NCI-H774 (cell line): Measurements from ENCODE around the gene CNTN5.
"Not testable (repeated sequence)": the region's sequence is repeated elsewhere in the genome, so short reads cannot be mapped to it uniquely, and the experiment has no call there.

Source experiments
- DNase-seq: peaks from one replicate; lab custom pipeline; 2025; lab: John Stamatoyannopoulos, UW

Gene CNTN5

DNA sequence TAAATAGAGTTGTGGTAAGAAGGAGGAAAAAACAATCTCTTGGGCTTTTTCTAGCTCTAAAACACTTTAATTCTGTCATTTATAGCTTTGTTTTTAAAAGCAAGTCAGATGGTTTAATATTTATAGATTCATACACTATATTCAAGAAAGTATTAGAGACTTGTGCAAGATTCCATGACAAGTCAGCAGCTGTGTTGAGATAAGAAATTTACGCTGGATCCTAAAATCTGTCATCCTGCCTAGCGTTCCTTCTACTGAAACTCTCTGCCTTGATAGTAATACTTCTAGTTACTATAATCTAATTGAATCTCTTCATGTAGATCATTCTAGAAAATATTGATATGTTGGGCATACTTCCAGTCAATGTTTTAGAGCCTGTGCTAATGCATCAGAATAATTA, 721.8 kb downstream of the CNTN5 start:
- DNase-seq: no peak

DNA sequence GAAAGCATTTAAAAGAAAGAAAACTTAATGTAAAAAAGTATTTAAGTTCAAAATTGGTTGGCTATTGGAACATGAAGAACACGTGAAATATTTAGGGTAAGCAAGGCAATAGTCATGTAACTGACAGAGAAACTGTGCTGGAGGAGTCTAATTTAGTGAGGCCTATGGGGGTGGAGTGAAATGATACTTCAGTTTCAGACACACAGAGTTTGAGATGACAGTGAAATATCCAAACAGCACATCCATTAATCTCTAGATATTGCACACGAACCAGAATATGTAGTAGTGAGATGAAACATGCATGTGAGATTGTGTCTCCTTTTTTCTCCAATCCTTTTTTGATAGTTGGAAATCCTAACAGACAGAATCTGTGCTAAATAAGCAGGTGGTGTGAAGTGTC, 739.0 kb downstream of the CNTN5 start:
- DNase-seq: no peak

DNA sequence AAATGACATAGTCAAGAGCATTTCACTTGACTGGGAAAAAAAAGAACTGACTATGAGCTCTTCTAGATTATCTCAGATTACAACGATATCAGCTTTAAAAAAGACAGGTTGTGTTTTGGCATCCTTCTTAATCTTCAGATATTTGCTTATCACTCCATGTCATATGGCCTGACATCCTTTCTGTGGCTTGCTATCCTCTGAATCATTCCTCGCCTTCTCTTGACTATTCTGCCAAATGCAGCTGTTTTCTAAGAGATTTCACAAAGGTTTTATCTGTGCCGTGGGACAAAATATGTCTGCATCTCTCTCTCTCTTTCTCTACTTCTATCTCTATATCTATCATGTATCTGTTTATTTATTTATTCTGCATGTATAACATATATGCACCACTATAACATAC, 746.1 kb downstream of the CNTN5 start:
- DNase-seq: no peak

DNA sequence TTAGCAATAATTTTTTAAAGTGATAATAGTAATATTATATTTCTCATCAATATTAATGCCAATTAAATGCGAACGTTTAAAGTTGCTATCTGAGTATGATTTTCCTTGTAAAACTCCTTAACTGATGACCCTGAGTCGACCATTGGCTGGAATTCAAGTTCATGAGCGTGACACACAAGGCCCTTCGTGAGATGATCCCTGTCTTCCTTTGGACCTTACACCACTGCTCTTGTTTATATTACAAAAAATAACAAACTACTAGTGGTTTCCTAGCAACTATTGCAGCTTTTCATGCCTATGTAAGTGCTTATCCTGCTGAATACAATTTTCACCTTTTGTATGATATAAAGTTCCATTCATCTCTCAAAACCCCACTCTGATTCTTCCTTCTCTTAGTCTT, 752.9 kb downstream of the CNTN5 start:
- DNase-seq: no peak

DNA sequence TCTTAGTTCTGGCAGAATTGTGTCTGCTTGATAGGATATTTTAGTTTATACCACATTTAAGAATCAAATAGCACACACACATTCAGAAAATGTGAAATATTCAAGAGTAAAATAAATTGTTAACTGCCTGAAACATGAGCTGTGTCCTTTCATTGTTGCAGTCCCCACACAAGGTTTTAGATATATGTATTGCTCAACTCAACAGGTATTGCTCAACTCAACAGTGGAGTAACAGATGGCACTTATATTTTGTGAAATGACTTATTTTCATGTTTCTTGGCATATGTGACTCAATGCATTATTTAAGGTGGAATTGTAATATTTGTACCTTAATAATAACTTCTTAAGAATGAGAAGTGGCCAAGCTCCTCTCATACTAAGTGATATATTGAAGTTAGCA, 760.3 kb downstream of the CNTN5 start:
- DNase-seq: no peak

DNA sequence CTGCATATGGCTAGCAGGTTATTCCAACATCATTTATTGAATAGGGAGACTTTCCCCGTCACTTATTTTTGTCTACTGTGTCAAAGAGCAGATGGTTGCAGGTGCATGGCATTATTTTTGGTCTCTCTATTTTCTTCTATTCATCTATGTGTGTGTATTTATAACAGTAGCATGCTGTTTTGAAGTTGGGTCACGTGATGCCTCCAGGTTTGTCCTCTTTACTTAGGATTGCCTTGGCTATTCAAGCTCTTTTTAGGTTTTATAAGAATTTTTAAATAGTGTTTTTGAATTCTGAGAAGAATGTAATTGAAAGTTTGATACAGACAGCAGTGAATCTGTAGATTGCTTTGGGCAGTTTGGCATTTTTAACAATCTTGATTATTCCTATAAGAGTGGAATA, 770.6 kb downstream of the CNTN5 start:
- DNase-seq: no peak

DNA sequence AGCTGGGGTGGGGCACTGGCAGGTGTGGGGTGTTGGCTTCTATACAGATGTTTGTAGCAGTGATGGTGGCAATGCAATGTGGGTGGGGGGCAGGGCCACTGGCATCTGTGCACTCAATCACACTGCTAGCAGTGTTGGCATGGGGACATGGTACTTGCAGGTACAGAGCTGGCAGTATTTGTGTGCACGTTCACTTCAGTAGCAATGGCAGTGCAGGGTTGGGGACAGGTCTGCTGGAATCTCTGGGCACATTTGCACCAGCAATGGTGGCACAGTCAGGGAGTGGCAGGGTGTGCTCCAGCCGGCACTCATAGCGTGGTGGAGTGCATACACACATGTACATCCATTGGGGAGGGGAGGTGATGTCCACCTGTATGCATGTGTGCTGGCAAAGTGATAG, 775.2 kb downstream of the CNTN5 start:
- DNase-seq: no peak

DNA sequence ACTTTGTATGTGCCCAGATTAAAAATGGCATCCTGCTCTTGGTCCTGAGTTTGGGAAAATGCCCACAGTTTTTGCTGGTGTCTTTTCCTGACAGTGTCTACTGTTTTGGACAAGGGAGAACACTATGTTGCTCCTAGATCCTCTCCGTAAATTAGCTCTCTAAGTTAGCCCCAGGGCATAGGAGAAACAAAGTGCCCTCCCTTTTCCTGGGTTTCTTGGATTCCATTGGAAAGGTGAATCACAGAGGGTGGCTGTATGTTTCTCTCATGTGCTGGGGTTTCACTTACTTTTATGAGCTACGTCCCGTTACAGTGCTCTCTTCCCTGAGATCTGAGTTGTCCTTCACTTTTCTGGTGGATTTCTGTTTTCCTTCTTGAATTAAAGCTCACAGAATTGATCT, 782.8 kb downstream of the CNTN5 start:
- no peak for DNase-seq

DNA sequence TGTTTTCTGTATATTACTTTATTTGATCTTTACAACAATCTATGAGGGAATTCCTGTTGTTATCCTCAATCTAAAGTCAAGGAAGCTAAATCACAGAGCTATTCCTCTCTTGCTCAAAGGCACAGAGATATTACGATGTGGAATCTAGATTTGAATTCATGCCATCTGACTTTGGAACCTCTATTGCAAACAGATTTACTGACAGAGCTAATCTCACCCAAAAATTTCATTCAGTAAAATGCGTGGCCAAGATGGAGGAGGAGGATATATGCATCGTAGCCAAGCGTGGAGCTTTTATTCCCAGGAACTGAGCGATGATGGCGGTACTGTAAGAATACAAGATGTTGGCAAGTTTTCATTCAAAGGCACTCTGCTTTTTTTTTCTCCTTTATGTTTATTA, 791.8 kb downstream of the CNTN5 start:
- no peak for DNase-seq

DNA sequence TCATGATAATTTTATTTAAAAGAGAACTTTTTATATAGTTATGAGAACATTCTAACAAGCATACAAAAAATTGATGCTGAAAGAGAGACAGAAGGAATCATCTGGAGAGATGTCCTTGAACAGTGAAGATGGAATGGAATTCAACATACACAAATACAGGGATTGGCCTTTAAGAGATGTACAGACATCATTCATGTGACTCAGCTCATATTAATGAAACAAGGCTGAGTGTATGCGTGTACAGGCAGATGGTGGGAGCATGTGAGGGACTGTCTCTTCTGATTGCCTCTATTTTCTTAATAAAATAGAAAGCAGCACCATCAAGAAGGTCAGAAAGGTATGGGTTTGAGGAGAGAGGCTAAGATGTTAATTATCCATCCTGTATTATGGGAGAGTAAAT, 793.3 kb downstream of the CNTN5 start:
- DNase-seq: no peak

DNA sequence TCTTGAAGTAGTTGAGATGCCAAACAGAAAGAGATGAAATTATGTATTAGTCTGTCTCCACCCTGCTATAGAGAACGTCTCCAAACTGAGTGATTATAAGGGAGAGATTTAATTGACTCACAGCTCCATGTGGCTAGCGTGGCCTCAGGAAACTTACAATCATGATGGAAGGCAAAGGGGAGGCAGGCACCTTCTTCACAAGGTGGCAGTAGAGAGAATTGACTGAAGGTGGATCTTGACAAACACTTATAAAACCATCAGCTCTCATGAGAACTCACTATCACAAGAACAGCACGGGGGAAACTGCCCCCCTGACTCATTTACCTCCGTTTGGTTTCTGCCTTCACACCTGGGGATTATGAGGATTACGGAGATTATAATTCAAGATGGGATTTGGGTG, 794.0 kb downstream of the CNTN5 start:
- no peak for DNase-seq

DNA sequence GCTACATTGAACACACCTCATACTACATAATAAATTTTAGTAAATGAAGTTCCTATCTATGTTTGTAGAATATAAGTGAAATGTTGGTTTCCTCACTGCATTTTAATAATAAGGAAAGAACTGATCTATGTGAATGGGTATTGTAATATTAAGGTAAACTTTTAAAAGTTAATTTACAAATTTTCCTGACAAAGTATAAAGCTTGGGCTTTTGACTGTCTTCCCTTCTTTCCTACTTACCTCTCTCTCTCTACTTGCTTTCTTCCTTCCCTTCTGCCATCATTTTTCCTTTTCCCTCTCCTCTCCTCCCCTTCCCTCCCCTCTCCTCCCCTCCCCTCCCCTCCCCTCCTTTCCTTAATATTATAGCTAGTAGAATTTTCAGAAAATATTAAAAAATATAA, 798.2 kb downstream of the CNTN5 start:
- DNase-seq: no peak

DNA sequence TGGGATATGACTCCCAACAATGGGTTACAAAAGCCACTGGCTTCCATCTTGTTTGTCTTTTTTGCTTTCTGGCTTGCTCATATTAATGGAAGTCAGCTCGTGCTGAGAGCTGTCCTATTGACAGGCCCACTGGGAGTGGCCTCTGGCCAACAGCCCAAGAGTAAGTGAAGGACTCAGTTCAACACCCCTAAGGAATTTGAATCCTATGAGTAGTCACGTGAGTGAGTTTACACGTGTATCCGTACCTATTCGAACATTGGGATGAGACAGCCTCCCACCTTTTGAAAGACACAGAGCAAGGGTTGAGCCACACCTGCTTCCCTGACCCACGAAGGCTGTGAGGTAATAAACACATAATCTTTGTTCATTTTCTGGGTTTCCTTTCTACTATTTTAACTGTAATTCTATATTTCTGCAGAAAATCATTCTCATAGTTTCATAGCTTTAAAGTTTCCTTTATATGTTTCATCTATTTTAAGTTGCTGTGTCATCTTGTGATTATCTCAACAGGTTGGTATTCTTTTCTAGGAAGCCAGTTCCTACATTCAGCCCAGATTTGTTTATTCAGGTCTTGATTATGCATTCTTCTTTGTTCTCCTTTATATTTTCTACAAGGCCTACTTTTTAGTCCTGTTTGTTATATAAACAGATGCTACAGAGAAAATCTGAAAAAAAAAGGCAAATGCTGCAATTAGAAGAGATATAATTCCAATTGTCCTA, 802.3 kb downstream of the CNTN5 start:
- no peak for DNase-seq

DNA sequence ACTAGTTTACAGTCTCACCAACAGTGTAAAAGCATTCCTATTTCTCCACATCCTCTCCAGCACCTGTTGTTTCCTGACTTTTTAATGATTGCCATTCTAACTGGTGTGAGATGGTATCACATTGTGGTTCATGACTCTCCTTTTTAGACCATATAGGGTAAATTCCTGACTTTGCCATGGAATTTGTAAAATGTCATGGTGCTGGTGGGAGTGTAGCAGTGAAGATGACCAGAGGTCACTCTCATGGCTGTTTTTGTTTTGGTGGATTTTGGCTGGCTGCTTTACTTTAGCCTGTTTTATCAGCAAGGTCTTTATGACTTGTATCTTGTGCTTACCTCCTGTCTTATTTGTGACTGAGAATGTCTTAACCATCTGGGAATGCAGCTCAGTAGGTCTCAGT, 816.0 kb downstream of the CNTN5 start:
- not testable (repeated sequence) for DNase-seq

DNA sequence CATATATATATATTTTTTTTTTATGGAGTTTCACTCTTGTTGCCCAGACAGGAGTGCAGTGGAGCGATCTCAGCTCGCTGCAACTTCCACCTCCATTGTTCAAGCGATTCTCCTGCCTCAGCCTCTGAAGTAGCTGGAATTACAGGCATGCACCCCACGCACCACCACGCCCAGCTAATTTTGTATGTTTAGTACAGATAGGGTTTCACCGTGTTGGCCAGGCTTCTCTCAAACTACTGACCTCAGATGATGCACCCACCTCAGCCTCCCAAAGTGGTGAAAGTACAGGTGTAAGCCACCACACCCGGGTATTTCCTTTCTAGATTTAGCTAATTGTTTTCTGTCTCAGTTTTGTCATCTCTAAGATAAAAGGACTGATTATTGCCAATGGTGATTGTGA, 821.1 kb downstream of the CNTN5 start:
- DNase-seq: no peak

DNA sequence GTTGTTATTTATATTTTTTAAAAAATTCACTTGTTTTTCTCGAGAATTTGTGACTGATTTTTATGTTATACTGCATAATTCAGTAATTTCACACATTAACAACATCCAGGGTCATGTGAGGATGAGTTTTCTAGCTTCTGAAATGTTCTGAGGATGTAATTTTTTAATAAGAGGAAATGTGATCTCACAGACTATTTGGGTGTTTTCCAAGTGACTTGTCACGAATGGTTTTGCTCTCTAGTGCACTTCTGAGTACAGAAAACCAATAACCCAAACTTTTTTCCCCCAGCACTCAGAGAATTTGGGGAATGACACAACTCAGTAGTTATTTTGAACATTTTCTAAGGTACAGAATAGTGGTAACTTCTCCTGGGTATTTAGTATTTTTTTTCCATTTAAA, 845.2 kb downstream of the CNTN5 start:
- no peak for DNase-seq

DNA sequence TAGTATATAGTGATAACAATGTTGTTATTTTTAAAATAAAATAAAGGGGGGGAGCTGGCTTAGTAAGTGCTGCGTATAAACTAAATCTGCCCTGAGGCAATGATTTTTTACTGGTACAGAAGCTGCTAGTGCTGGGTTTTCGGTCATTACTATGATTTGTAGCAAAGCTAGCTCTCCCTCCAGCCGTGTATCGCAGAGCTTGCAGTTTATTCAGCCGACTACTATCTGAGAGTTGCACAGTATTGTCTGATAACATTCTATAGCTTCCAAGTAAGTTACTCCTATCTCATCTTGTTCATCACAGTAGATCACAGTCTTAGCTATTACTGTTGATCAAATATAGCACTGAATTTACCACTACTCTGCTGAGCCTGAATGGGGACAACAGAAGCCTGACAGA, 860.9 kb downstream of the CNTN5 start:
- DNase-seq: no peak

DNA sequence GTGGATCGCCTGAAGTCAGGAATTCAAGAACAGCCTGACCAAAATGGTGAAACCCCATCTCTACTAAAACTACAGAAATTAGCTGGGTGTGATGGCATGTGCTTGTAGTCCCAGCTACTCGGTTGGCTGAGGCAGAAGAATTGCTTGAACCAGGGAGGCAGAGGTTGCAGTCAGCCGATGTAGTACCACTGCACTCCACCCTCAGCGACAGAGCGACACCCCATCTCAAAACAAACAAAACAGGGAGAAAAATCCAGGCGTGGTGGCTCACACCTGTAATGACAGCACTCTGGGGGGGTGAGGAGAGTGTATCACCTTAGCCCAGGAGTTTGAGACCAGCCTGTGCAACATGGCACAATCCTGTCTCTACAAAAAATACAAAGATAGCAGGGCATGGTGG, 864.0 kb downstream of the CNTN5 start:
- no peak for DNase-seq

DNA sequence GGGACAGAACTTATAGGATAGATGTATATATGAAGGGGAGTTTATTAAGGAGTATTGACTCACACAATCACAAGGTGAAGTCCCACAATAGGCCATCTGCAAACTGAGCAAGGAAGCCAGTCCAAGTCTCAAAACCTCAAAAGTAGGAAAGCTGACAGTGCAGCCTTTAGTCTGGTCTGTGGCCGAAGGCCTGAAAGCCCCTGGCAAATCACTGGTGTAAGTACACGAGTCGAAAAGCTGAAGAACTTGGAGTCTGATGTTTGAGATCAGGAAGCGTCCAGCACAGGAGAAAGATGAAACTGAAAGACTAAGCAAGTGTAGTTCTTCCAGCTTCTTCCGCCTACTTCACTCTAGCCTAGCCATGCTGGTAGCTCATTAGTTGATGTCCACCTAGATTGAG, 866.7 kb downstream of the CNTN5 start:
- no peak for DNase-seq

DNA sequence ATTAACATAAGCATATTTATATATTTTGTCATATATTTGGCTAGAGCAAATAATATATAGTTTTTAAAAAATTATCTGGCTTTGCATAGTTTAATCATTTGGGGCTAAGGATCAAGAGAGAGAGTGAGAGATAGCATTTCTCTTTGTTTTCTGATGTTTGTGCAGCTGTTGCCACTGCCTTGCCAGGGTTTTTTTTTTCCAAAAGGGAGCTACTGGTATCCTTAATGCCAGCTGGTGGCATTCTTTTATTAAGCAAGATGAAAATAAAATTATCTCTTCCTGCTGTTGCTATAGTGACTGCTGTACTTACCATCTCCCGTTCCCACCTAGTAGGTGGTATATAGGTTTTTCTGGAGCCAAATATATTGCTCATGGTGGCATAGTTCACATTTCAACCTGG, 873.1 kb downstream of the CNTN5 start:
- peak; percentile 77 for DNase-seq

DNA sequence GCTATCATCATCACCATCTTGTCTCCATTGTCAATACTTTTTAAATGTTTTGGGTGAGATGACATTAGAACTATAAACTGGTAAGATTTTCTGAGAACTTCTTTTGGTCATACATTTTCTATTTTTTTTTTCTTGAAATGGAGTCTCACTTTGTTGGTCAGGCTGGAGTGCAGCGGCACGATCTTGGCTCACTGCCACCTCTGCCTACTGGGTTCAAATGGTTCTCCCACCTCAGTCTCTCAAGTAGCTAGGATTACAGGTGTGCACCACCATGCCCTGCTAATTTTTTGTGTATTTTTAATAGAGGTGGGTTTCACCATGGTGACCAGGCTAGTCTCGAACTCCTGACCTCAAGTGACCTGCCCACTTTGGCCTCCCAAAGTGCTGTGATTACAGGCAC, 880.4 kb downstream of the CNTN5 start:
- DNase-seq: no peak

DNA sequence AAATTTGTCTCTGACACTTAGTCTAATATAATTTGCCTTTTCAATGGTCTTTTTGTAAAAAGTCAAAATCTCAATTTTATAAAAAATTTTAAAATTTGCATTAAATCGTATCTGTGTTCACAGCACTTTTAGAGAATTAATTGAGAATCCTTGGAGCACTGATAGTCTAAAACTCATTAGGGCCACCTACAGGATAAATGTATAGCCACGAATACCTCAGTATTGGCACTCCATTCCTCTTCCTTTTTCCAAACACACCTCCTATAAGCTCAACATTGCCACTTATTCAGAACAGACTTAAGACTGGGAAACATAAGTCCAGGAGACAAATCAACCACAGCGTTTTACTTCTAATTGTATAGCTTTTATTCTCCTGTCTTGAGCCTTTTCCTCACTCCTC, 890.4 kb downstream of the CNTN5 start:
- DNase-seq: no peak

DNA sequence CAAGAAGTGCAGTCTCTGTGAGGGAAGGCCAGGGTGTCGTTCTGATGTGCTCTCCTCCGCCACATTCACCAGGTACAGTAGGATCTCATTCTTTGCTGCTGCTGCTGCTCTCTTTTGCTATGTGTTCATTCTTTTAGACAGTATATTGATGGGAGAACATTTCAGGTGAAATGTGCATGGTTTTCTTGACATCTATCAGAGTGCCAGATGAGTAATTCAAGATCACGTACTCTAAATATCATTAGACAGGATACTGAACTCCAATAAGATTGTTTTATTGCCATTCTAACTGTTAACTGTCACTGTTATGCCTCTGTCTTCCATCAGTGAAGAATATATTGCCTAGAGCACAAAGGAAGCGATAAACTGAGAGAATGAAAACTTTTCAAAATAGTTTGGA, 895.3 kb downstream of the CNTN5 start:
- no peak for DNase-seq

DNA sequence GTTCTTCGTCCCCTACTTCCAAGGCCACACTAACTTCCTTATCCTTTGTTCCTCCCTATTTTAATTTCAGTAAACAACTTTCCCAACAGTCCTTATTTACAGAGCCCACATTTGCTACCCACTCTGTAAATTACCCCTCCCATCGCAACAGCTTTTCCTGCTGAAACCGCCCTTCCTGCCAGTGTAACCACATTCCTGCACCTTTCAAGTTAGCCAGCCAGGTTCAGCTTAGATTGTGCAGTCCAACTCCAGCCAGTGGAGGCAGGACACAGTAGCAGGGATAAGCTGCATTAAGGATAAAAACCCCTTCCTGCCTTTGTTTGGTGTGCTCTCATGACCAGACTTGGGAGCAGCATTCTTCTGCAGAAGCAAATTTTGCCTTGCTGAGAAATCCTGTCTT, 898.0 kb downstream of the CNTN5 start:
- no peak for DNase-seq

DNA sequence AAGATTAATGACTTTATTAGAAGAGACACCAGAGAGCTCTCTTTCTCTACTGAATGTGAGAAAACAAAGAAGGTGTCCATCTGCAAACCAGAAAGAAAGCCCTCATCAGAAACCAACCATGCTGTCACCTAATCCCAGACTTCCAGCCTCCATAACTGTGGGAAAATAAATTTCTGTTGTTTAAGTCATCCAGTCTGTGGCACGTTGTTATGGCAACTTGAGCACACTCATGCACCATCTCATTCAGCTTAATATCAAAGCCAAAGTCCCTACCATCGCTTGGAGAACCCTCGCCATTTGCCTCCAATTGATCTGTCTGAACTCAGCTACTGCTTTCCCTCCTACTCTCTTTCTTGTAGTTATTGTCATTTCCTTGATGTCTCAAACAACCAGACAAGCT, 900.2 kb downstream of the CNTN5 start:
- no peak for DNase-seq
